HG03571 (cell line): ENCODE results near the gene NLRP14.

Source experiments
- ATAC-seq: cut with Tn5 transposase; IDR thresholded peaks from one replicate; pipeline ENCODE4 v1.9.1; 2021; ENCODE audit not compliant: unreplicated experiment

Gene NLRP14

DNA sequence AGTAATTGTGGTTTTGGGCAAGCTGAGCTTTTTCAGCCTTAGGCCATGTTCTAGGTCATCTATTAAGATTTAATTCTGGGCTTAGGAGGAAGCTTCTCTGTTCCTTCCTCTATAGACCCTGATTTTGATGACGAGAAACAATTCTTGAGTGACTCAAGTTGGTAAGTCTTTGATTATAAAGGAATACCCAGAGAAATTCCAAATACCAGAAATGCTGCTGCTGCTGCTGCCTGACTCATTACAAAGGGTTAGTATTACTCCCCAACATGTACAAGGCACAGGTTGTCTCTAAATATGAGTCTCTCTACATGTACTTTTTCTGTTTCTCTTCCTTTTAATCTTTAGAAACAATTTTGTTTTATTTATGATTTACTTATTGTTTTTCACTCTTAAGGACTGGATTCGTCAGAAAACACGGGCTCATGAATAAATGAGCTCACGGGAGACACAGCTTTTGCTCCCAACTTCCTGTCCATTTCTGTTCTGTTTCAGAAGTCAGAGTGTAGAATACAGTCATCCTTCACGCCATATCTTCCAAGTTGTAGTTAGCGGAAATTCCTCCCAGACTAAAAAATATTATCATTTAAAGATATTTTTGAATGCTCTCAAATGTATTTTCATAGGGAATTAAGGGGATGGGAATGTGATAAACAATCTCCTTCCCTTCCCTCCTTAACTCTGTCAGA lies 36.7 kb downstream of the NLRP14 start:
- ATAC-seq: no peak

DNA sequence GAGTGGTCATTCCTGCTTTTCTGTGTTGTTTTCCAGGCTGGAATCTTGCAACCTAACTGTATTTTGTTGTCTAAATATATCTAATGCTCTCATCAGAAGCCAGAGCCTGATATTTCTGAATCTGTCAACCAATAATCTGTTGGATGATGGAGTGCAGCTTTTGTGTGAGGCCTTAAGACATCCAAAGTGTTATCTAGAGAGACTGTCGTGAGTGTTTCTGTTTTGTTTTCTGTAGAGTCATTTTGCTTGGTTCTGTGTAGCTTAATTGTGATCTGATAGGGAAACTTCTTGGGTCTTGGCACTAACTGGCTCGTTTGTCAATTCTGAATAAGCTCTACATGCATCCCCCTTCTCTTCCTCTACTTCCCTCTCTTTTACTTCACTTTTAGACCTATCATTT lies 37.4 kb downstream of the NLRP14 start:
- no peak for ATAC-seq

DNA sequence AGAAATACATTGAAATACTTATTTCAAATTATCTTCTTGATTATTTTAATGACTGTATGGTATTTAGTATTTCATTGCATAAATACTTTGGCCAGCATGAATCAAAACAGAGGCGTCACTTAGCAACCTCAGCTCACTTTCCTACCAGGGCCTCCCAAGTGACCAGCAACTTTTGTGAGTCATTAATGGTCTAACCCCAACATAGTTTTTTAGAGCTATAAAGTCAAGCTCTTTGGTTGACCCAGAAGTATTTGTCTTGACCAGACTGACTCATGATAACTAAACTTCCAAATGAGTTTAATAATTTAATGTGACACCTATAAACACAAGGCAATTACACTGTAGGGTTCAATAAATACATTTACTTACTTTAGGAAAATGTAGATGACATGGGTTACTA lies 40.6 kb downstream of the NLRP14 start:
- no peak for ATAC-seq

DNA sequence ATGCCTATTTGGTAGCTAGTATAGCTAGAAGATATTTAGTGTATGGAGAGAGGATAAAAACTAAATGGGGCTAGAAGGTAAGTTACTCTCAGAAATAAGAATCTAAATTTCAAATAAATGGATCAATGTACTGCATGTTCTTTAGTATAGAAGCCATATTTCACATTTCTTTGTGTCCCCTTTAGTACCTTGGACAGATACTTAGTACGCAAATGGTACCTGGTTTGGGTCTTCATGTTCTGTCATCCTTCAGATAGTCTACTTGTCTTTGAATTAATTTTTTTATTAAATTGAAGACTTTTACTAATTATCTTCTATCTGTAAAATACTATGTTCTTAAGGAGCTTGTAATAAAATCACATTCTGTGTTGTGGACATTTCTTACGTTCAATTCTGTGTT lies 42.3 kb downstream of the NLRP14 start:
- no peak for ATAC-seq

DNA sequence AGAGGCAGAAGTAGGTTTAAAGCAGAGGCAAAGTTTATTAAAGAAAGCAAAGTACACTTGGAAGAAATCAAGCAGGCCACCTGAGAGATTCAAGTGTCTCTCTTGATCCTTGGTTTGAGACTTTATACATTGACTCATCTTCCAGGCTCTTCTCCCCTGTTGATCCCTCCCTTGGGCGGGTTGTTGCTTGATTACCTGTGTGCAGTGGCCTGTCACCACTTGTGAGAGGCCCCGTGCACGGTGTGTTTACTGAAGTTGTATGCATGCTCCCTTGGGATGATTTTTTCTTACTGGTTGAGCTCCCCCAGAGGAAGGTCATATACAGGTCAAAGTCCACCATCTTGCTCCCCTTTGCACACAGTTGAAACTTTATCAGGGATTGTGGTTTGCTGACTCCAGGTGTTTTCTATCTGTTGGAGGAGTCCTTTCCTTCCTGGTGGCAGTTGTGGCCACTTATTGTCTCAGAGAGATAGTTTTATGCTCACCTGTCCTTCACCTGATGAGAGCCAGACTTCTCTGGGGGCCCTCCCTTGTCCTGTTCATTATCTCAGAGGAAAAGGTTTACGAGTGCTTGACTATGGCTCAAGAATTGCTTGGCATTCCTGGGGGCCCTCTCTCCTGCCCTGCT lies 52.2 kb downstream of the NLRP14 start:
- no peak for ATAC-seq

DNA sequence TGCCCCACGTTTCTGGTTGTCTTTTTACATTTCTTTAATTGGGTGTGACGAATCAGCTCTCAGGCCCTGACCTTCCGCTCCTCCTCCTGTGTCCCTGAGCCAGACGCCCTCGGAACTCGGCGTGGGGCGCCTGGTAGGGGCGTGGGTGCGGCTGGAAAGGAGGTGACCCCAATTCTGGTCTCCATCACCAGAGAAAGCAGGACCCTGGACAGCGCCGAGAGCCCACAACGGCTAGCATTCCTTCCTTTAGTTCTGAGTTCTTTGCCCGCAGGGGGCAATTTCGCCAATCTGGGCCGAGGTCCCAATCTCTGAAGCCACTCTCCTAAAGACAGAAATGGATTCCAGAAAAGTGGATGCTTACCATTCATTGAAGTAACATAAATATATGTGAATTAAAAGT lies 56.8 kb downstream of the NLRP14 start:
- ATAC-seq: no peak

DNA sequence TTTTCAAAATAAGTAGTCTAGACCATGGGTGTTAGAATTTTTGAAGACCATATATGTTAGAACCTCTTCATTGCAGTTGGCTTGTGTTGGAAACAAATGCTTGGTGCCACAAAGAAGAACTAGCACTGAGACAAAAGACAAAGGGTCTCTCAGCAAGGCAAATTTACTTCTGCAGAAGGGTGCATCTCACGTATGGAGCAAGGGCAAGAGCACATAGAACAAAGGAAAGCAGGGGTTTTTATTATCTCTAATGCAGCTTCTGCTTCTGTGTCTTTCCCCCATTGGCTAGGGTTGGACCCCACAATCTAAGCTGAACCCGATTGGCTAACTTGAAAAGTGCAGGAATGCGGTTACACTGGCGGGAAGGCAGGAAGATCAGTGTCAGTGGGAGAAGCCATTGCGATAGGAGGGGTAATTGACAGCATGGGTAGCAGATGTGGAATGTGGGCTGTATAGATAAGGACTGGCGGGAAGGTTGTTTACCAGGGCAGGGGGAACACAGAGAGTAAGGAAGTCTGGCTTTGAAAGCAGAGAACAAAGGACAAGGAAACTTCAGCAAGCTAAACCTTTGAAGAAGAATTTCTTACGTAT lies 59.4 kb downstream of the NLRP14 start:
- ATAC-seq: no peak

DNA sequence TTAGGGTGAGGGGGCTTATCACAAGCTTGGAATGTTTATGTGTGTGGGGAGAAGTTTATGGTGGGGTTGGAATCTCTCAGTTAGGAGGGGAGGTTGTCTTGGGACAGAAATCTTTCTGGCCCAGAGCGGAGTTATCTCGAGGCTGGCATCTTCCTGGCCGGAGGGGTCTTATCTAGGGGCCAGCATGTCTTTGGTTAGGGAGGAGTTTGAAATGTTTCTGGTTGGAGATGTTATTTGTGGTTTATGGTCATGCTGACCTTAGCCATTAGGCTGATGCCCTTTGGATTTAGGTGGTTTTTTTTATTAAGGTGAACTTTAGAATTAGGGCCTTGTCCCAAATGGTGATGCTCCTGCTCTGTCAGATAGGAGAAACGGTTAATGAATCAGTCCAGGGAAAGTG lies 60.6 kb downstream of the NLRP14 start:
- no peak for ATAC-seq

DNA sequence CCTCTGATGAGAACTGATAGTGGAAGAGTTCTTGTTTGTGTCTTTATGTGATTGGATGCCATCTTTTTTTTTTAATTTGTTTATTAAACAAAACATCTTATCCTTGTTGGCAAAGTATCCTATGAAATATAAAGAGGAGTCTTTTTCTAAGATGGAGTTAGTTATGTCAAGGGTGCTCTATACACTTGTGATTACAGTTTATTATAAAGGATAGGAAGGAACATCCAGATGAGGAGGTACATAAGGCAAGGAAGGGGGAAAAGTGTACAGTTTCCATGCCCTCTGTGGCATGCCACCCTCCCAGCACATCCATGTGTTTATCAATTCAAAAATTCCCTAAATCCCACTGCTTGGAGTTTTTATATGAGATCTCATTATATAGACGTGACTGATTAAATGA lies 61.2 kb downstream of the NLRP14 start:
- no peak for ATAC-seq

DNA sequence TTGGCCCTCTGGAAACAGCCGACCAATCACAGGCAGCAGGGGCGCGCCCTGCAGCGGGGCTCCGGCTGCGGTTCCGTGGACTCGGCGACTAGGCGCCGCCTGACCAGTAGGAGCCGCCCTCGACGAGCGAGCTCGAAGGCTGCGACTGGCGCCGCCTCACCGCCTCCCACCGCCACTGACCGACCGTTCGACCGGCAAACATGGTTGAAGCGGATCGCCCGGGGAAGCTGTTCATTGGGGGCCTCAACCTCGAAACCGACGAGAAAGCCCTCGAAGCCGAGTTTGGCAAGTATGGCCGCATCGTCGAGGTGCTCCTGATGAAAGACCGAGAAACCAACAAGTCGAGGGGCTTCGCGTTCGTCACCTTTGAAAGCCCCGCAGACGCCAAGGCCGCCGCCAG lies 68.6 kb downstream of the NLRP14 start, which contains the start of gene RBMXL2:
TSS of gene RBMXL2 (plus strand) at position 78 of the 400 bp plus-strand sequence. CDS start at position 201, 123 bp downstream.
- no peak for ATAC-seq

DNA sequence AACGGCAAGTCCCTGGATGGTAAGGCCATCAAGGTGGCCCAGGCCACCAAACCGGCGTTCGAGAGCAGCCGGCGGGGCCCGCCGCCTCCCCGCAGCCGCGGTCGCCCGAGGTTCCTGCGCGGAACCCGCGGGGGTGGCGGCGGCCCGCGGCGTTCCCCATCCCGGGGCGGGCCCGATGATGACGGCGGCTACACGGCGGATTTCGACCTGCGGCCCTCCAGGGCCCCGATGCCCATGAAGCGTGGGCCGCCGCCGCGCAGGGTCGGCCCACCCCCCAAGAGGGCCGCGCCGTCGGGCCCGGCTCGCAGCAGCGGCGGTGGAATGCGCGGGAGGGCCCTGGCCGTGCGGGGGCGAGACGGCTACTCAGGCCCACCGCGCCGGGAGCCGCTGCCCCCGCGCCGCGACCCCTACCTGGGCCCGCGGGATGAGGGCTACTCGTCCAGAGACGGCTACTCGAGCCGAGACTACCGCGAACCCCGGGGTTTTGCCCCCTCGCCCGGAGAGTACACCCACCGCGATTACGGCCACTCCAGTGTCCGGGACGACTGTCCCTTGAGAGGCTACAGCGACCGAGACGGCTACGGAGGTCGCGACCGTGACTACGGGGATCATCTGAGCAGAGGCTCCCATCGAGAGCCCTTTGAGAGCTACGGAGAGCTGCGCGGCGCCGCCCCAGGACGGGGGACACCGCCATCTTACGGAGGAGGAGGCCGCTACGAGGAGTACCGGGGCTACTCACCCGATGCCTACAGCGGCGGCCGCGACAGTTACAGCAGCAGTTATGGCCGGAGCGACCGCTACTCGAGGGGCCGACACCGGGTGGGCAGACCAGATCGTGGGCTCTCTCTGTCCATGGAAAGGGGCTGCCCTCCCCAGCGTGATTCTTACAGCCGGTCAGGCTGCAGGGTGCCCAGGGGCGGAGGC lies 69.3 kb downstream of the NLRP14 start:
- no peak for ATAC-seq

DNA sequence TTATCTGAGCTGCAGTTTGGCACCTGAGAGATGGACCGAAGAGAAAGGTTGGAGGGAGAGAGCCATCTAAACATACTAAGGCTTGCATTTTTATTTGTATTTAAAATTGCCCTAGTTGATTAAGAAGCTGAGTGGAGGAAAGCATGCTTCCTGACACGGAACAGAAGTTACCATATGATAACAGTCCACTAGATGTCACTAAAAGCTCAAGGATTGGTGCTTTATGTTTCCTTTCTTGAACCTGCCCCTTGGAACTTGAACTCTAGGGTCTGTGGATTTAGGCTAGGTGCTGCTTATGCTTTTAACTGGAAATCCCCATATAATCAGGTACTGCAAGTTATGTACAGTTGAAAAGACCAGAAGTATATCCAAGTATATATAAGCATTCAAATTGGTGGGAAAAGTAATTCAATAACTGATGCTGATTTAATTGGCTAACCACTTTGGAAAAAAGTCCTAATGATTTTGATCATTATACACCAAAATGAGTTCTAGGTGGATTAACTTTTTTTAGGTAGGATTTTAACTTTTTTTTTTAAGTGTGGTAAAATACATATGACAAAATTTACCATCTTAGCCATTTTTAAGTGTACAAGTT lies 78.1 kb downstream of the NLRP14 start:
- peak; percentile 86 for ATAC-seq

DNA sequence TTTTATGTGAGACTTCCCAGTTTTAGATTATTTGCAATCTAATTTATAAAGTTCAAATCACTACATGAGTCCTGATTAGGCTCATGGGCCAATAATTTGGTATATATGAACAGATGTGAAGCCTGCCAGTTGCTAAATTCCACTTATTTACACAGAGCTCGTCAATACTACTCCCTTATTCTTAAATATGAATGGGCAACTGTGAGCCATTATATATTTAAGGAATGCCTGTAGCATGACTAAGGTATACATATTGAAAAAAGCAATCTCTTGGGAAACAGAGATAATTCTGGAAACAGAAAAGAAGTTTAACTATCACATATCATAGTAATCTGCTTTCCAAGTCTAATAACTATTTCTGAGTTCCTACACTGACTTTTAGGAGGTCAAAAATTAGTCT lies 95.5 kb downstream of the NLRP14 start:
- no peak for ATAC-seq

DNA sequence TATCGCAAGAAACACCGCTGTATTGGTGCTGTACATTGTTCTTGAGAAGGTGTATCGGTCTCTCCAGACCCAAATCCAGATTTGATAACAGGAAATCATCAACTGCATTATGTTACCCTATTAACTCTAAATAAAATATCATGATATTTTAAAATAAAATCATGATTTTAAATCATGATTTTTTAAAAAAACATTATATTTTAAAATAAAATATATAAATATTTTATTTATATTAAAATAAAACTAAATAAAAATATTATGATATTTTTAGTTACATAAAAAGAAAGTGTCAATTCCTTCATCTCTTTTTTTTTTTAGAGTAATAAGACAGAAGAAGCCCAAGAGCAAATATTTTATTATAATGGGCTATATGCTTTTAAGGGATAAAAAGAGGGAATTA lies 96.1 kb downstream of the NLRP14 start:
- ATAC-seq: no peak
